ENCODE measurements around the gene RNF126. TPM values are rescaled to one million over a fixed set of nuclear protein-coding genes. Genes with fewer than 3 reads are reported as not detected.
A peak's percentile ranks its signal among the peaks of the same experiment; 100 is the strongest.
"Not testable (repeated sequence)": the region's sequence is repeated elsewhere in the genome, so short reads cannot be mapped to it uniquely, and the experiment has no call there.

Gene RNF126
- total RNA-seq, 4 donors from 2014 or later, result 96.0 to 118 (median 106) TPM

DNA sequence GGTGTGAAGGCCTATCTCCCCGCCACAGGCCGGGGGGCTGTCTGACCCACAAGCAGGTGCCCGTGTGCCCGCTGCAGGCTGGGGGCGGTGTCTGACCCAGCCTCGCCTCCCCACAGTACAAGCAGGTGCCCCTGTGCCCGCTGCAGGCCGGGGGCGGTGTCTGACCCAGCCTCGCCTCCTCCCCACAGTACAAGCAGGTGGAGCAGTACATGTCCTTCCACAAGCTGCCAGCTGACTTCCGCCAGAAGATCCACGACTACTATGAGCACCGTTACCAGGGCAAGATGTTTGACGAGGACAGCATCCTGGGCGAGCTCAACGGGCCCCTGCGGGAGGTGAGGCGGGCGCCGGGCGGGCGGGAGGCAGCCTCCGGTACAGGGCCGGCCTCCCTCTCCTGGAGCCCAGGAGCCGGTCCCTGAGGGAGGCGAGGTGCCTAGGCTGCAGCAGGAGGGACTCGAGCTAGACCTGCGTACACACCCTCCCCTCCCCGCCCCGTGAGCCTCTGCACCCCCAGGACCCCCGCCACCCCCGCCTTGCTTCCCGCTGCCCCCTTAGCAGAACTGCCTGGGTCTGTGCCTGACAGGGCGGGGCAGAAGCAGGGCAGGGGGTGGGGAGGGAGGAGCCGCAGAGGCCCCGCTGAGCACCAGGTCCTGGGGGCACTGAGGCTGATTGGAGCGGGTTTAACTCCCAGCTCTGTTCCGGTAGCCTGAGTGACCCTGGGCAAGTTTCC is 52.8 kb downstream of the RNF126 start:
- 29% methylated on average over 5 of the region's 38 CpGs for WGBS
- peaks cover 11% of the 10 kb centered on the region for H3K27me3 ChIP-seq
- peaks cover 23% of the 10 kb centered on the region for H3K4me1 ChIP-seq
- no peaks in the 10 kb centered on the region for H3K36me3 ChIP-seq
- H3K27ac ChIP-seq, result peak overlapping the region; percentile 18
- TF ChIP-seq POLR2AphosphoS5 (IDR thresholded peaks at IDR 0.05), result no peak
- TF ChIP-seq EP300 (IDR thresholded peaks at IDR 0.05), result no peak
- TF ChIP-seq CTCF (IDR thresholded peaks at IDR 0.05), result no peak
- no peak for TF ChIP-seq POLR2A (IDR thresholded peaks at IDR 0.05)
- H3K9me3 ChIP-seq, result no peaks in the 10 kb centered on the region
- H3K4me3 ChIP-seq, result peak overlapping the region; percentile 28
- no peak for DNase-seq (ENCODE audit: low spot score in 2 of 2)

DNA sequence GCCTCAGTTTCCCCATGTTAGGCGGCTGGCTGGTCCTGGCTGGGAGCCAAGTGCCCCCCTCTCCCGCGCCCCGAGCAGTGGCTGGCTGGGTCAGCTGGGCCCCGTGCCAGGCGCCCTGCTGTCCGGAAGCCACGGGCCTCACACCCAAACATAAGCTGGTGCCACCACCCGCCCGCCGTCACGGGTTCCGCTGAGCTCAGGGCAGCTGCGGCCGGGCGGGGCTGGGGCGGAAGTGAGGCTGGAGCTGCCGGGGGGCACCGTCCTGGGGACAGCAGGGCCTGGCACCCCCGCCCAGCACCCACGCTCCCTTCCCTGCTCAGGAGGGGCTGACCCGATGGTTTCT is 54.0 kb downstream of the RNF126 start:
- TF ChIP-seq POLR2A (IDR thresholded peaks at IDR 0.05) (no peak), POLR2AphosphoS5 (IDR thresholded peaks at IDR 0.05) (no peak), CTCF (IDR thresholded peaks at IDR 0.05) (no peak), EP300 (IDR thresholded peaks at IDR 0.05) (no peak)
- Histone ChIP-seq H3K4me3 (no peak overlapping the region), H3K27me3 (peaks cover 11% of the 10 kb centered on the region), H3K4me1 (peaks cover 23% of the 10 kb centered on the region), H3K27ac (no peak overlapping the region), H3K36me3 (no peaks in the 10 kb centered on the region), H3K9me3 (no peaks in the 10 kb centered on the region)
- no peak for DNase-seq (ENCODE audit: low spot score in 2 of 2)
- 61% methylated on average over 16 of the region's 22 CpGs for WGBS

- no peak overlapping the region for H3K4me3 ChIP-seq
- H3K27ac ChIP-seq, result no peak overlapping the region
- TF ChIP-seq POLR2A (IDR thresholded peaks at IDR 0.05), result no peak
- TF ChIP-seq POLR2AphosphoS5 (IDR thresholded peaks at IDR 0.05), result no peak
- TF ChIP-seq EP300 (IDR thresholded peaks at IDR 0.05), result no peak
- no peak for TF ChIP-seq CTCF (IDR thresholded peaks at IDR 0.05)
- H3K27me3 ChIP-seq, result peaks cover 11% of the 10 kb centered on the region
- H3K36me3 ChIP-seq, result no peaks in the 10 kb centered on the region
- H3K4me1 ChIP-seq, result peaks cover 23% of the 10 kb centered on the region
- 82% methylated on average over 21 of the region's 30 CpGs for WGBS
- DNase-seq (ENCODE audit: low spot score in 2 of 2), result no peak
- H3K9me3 ChIP-seq, result no peaks in the 10 kb centered on the region
Measured at GRCh38 chr19:608155-609003, 54.6 kb downstream of the RNF126 start.

DNA sequence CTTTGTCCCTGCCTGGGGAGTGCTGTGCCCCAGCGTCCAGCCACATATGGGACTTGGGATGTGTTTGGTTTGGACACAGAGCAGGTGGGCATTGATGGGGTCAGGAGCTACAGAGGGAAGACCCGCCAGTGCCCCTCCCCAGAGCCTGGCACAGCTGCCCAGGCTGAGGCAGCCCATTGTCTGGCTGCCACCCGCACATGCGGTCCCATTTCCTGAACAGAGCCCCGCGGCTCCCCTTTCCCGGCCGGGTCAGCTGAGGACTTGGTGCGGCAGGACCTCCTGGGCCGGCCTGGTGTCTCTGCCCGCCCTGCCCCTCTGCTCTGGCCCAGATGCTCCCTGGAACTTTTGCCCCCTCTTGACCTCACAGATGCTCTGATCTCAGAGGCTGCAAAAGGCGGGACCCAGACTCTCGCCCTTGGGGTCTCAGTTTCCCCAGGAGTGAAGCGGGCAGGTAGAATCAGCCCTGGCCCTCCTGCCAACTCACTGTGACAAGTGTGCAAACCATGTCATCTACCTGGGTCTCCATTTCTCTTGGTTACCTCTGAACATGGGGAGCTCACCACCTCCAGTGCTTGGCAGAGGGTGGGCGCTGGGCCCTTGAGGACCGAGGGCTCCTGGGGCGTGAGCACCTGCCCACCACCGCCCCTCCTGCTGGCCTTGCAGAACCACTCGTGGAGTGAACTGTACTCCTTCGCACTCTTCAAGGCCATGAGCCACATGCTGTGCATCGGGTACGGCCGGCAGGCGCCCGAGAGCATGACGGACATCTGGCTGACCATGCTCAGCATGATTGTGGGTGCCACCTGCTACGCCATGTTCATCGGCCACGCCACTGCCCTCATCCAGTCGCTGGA is 55.5 kb downstream of the RNF126 start:
- TF ChIP-seq POLR2A (IDR thresholded peaks at IDR 0.05) (no peak), EP300 (IDR thresholded peaks at IDR 0.05) (no peak), CTCF (IDR thresholded peaks at IDR 0.05) (no peak), POLR2AphosphoS5 (IDR thresholded peaks at IDR 0.05) (no peak)
- no peak overlapping the region for H3K4me3 ChIP-seq
- WGBS, result 86% methylated on average over 8 of the region's 30 CpGs
- DNase-seq (ENCODE audit: low spot score in 2 of 2), result no peak
- H3K4me1 ChIP-seq, result peaks cover 23% of the 10 kb centered on the region
- H3K9me3 ChIP-seq, result no peaks in the 10 kb centered on the region
- H3K27me3 ChIP-seq, result peaks cover 11% of the 10 kb centered on the region
- no peak overlapping the region for H3K27ac ChIP-seq
- H3K36me3 ChIP-seq, result no peaks in the 10 kb centered on the region

- H3K27ac ChIP-seq; H3K9me3 ChIP-seq; H3K4me3 ChIP-seq; H3K36me3 ChIP-seq; DNase-seq (ENCODE audit: low spot score in 2 of 2): not testable (repeated sequence)
- Histone ChIP-seq H3K27me3 (peaks cover 11% of the 10 kb centered on the region), H3K4me1 (peaks cover 12% of the 10 kb centered on the region)
- 83% methylated on average over 9 of the region's 34 CpGs for WGBS
Measured at GRCh38 chr19:605061-605971, 57.7 kb downstream of the RNF126 start.
